ENCODE data around the gene HOXB2.
A peak's percentile ranks its signal among the peaks of the same experiment; 100 is the strongest.

Gene HOXB2

DNA sequence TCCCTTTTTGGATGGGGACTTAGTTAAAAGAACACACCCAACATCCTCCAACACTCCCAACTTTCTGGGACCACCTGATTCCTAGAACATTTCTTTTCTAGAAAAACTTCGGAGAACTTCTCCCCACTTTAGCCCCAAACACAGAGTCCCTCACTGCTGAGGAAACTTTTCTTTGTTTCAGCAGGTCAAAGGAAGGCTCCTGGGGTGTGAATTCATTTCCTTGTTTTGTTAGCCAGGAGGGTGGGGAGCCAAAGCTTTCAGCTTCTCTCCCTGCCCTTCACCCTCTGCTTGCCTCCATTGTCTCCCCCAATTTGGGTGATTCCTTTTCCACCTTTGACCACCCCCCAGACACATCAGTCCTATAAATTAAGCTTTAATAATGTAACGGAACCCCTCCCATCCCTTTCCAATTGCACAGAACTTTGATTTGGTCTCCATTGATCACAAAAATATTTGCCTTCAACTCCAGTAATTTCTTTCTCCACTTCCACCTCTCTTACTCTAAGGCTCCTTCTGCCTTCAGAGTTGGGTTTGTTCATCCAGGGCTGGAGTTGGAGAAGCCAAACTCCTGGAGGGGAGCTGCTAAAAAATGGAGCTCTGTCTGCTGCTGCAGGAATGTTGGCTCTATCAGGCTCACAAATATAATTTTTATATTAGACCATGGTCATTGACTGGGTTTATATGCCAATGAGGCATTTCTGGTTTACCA lies 22.9 kb upstream of the HOXB2 start:
- DNase-seq (ENCODE audit: low read depth in 1 of 2, low spot score in 1 of 2) = no peak
- no peak for TF ChIP-seq JUND (IDR thresholded peaks at IDR 0.05; ENCODE audit: low read depth)
- in situ Hi-C loops (cut with HindIII; ENCODE audit: low pct_unique_long_range_greater_than_20kb, low sequenced_read_pairs) = no loop called here

- no peak for DNase-seq (ENCODE audit: low read depth in 1 of 2, low spot score in 1 of 2)
- in situ Hi-C loops (cut with HindIII; ENCODE audit: low pct_unique_long_range_greater_than_20kb, low sequenced_read_pairs) = no loop called here
- no peak for TF ChIP-seq JUND (IDR thresholded peaks at IDR 0.05; ENCODE audit: low read depth)
These were observed 22.3 kb upstream of the HOXB2 start for GRCh38 chr17:48567209-48567608.

DNA sequence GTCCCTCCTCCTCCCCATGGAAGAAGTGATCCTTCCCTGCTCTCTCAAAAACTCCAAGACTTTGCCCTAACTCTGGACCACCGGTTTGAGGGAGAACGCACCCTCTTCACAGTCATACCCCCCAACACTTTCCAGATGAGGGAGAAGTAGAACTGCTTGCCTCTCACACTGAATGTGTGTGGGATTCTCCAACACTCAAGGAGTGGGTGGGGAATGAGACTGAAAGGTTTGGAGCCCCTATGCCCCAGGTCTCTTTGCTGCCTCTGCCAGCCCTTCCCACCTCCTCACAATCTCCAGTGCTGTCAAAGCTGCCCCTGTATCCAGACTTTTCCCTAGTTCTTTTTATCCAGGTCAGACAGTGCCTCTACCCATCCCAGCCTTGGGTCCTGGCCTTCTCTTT lies 21.8 kb upstream of the HOXB2 start:
- in situ Hi-C loops (cut with HindIII; ENCODE audit: low pct_unique_long_range_greater_than_20kb, low sequenced_read_pairs) = no loop called here
- no peak for TF ChIP-seq JUND (IDR thresholded peaks at IDR 0.05; ENCODE audit: low read depth)
- no peak for DNase-seq (ENCODE audit: low read depth in 1 of 2, low spot score in 1 of 2)

DNA sequence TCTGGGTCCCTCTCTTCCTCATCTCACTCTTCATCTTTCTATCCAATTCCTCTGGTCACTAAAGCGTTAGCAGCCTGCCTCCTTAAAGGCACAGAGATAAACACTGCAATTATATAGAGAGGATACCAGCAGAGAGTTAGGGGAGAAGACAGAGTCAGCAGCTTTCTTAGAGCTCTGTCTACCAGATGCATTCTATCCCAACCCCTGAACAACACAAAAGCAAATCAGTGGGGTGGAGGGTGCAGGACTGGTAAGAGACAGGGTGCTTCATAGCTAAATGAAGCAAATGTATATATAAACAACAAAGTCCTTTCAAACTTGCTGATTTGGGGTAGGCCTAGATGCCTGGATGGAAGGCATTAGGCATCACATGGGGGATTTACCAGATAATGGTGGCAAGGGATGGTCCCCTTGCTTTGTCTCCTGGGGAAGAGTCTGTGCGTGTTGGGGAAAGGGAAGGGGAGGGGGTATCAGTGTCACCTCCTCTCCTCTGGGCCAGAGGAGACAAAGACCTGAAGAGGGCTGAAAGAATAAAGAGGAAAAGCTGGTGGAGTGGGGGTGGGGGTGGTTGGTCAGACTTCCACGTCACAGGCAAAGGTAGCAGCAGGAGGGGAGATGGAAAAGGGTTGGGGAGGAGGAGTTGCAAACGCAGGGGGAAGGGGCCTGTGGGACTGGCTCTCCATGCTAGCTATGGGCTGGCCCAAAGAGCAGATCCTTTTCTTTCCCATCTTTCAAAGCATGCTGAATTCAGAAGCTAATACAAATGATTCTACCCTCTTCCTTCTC lies 21.2 kb upstream of the HOXB2 start:
- in situ Hi-C loops (cut with HindIII; ENCODE audit: low pct_unique_long_range_greater_than_20kb, low sequenced_read_pairs) = no loop called here
- TF ChIP-seq JUND (IDR thresholded peaks at IDR 0.05; ENCODE audit: low read depth) = no peak
- no peak for DNase-seq (ENCODE audit: low read depth in 1 of 2, low spot score in 1 of 2)

DNA sequence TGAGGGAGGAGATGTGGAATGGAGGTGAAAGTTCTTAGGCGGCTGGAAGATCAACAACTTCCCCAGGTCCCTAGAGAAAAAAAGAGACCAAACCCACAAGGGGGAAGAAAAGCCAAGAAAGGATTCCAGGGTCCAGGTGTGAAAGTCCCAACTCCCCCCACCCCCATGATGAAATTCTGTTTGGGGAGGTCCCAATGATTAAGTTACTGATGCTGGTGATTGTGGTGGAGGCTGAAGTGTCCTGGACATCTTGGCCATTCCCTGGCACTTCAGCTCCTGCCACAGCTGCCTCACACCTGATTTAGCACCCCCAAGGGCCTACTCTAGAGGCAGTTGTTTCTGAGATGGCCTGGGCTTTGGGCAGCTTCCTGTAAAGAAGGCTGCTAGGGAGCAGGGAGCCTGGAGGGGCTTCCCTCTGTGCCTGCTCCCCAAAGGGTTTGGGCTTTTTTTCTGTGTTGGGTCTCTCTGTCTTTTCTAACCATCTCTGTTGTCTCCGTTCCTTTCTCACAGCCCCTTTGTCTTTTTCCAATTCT lies 20.2 kb upstream of the HOXB2 start:
- in situ Hi-C loops (cut with HindIII; ENCODE audit: low pct_unique_long_range_greater_than_20kb, low sequenced_read_pairs) = no loop called here
- no peak for TF ChIP-seq JUND (IDR thresholded peaks at IDR 0.05; ENCODE audit: low read depth)
- no peak for DNase-seq (ENCODE audit: low read depth in 1 of 2, low spot score in 1 of 2)

DNA sequence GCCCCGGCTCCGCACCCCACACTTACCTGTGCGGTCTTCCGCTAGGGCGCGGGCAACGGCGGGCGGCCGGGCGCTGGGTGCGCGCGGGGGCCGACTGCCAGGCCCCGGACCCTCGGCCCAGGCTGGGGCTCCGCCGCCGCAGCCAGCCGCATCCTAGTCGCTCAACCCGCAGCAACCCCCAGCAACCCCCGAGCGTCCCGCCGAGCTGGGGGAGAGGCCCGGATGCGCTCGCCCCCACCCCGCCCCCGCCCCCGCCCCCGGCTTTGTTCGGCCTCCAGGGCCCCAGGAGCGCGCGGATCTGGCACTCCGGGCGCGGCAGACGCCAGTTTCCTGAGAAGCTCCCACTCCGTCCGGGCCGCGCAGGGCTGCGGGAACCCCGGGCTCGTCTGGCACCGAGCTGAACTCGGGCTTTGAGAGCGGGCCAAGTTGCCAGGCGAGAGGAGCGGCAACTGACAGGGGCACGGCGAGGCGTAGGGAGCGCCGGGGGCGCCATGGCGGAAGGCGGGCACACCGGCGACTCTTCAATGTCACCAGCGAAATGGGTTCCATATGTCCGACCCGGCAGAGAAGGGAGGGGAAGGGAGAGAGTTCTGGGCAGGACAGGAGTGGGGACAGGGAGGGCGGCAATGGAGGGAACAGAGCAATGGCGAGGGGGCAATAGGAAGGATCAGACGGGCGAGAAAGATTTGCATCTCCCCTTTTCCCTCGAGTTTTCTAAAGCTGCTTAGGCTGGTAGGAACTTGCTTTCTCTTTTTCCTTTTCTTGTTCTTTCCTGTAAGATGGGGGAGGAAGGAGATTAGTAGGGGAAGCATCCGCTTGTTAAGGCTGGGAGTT lies 19.5 kb upstream of the HOXB2 start:
- DNase-seq (ENCODE audit: low read depth in 1 of 2, low spot score in 1 of 2) = peak in 1 of 2 experiments; percentile 54
- in situ Hi-C loops (cut with HindIII; ENCODE audit: low pct_unique_long_range_greater_than_20kb, low sequenced_read_pairs) = no loop called here
- no peak for TF ChIP-seq JUND (IDR thresholded peaks at IDR 0.05; ENCODE audit: low read depth)

DNA sequence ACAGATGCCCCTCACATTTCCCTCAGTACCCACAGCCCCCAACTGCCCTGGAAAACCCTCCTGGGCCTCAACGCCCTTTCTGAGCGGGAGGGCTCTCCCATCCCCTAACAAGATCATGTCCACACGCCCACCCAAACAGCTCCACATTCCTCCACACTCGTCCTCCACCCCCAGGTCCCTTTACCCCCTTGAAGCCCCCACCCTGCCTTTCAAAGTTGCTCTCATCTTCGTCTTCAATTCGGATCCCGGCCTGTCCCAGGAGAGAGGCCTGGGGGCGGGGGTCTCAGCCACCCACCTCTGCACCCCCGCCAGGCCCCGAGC lies 18.9 kb upstream of the HOXB2 start:
- in situ Hi-C loops (cut with HindIII; ENCODE audit: low pct_unique_long_range_greater_than_20kb, low sequenced_read_pairs) = no loop called here
- no peak for DNase-seq (ENCODE audit: low read depth in 1 of 2, low spot score in 1 of 2)
- no peak for TF ChIP-seq JUND (IDR thresholded peaks at IDR 0.05; ENCODE audit: low read depth)

DNA sequence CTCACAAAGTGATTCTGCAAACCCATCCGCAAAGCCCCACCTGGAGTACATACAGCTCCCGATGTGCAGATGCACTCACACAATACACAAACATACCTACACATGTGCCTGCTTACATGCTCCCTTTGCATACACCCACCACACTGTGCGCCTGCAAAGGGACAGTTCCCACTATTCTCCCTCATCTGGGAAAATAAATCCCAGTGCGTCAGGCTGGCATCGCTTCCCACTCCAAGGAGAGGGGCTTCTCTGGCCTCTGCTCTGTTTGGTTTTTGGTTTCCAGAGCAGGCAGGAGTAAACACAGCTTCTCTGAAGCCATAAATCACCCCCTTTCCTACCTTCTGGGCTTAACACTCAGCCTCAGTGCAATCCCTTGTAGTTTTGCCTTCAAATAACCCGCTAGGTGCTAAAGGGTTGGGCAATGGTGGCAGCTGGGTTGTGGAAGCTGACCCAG lies 18.5 kb upstream of the HOXB2 start:
- no peak for TF ChIP-seq JUND (IDR thresholded peaks at IDR 0.05; ENCODE audit: low read depth)

GRCh38 chr17:48562934-48563333 lies 18.0 kb upstream of the HOXB2 start:
- no peak for DNase-seq (ENCODE audit: low read depth in 1 of 2, low spot score in 1 of 2)
- in situ Hi-C loops (cut with HindIII; ENCODE audit: low pct_unique_long_range_greater_than_20kb, low sequenced_read_pairs) = no loop called here
- TF ChIP-seq JUND (IDR thresholded peaks at IDR 0.05; ENCODE audit: low read depth) = no peak

More for the DNA sequence above, 18.5 kb upstream of the HOXB2 start:
- DNase-seq (ENCODE audit: low read depth in 1 of 2, low spot score in 1 of 2) = no peak
- in situ Hi-C loops (cut with HindIII; ENCODE audit: low pct_unique_long_range_greater_than_20kb, low sequenced_read_pairs) = no loop called here

DNA sequence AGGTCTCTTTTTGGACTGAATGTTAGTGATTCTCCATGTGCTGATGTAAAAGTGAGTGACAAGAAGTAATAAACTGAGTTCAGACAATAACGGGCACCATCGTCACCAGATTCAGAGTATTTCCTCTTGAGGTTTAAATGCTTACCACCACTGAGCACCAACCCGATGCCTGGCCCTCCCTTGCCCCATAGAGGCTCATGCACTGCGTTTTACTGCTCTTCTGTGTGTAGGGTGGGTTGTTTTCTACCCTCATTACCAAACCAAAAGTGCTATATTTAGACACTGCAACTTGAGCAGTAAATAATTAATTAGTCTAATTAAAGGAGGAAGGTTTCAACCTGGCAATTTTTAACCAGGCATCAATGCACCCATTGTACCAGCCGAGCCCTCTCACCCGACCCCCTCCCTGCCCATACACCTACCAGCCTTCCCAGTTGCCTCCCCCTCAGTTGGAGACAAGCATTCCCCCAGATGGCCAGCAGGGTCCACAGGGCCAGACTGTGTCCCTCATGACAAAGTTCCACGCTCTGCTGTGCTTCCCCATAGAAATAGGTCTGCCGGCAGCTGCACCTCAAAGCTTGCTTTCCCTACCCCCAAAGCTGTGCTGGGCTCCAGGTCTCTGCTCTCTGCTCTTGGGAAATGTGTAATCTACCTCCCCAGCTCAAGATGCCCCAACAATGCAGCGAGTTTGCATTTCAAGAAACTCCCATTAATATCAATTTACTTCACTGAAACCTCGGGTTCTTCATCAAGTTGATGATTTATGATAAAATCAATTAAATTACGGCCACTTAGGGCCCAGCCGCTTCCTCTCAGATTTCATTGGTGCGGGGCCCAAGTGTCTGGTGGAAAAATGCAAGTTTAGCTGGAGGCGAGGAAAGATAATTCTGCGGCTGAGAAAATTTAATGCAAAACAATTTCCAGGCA lies 17.2 kb upstream of the HOXB2 start:
- in situ Hi-C loops (cut with HindIII; ENCODE audit: low pct_unique_long_range_greater_than_20kb, low sequenced_read_pairs) = no loop called here
- DNase-seq (ENCODE audit: low read depth in 1 of 2, low spot score in 1 of 2) = no peak

DNA sequence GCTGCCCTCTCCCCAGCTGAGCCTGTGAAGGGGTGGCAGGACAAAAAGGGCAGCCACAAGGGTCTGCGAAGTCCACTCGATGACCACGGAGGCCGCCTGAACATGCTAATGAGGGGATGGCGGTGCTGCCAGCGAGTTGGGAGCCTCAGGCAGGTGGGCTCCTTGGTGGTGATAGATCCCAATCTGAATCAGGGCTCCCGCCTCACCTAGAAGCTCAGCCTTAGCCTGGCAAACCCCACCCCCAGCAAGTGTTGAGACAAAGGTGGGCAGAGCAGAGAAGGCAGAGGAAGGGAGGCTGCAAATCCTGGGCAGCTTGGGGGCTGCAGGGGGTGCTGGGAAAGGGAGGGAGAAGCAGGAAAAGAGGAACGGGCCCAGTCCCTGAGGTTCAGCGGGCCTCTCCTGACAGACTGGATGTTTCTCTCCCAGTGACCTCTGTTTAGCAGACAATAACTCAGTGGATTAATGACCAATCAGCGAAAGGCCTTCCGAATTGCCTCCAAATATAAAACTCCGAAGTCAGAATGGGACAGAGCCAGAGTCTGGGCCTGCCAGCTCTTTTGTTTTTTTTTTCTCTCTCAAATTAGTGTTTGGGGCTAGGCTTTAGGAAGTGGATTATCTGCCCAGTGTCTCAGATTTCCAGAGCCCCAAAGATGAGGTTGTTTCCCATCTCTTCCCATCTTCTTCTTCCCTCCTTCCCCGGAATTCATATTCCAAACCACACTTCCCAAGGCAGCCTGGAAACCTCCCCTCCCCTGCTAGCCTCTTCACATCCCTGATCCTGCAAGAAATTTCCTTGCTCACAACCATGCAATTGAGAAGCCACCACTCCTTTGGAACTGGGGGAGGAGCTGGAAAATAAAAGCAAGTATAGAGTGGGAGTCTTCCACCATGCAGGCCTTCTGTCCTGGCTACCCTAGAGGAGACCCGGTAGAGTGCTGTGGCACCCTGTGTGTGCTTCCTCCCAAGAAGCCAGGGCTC lies 15.2 kb upstream of the HOXB2 start:
- no peak for DNase-seq (ENCODE audit: low read depth in 1 of 2, low spot score in 1 of 2)
- in situ Hi-C loops (cut with HindIII; ENCODE audit: low pct_unique_long_range_greater_than_20kb, low sequenced_read_pairs) = no loop called here
- TF ChIP-seq JUND (IDR thresholded peaks at IDR 0.05; ENCODE audit: low read depth) = no peak

More for the DNA sequence above, 17.2 kb upstream of the HOXB2 start:
- TF ChIP-seq JUND (IDR thresholded peaks at IDR 0.05; ENCODE audit: low read depth) = no peak
